Stomach (tissue), 4 donors: ENCODE data around the gene SGPP2.

ENCODE experiments used
- CTCF ChIP-seq, 7 experiments: fragments of 450-650 bp in 4 of 7; fragments of 200-600 bp in 3 of 7; sonication (generic) in 3 of 7; IDR thresholded peaks; one replicate each; pipeline ENCODE4 v1.5.1; 2016 to 2019; ENCODE audit warnings: antibody characterized with exemption in 7 of 7, control low read depth in 2 of 7, mild to moderate bottlenecking in 1 of 7
- EP300 ChIP-seq: sonication (generic); formaldehyde crosslinking; IDR thresholded peaks from one replicate; pipeline ENCODE4 v1.6.1; 2017; ENCODE audit warnings: antibody characterized with exemption
- POLR2A ChIP-seq, 4 donors: fragments of 450-650 bp; IDR thresholded peaks; one replicate each; pipeline ENCODE4 v1.6.1; 2016; ENCODE audit warnings: antibody characterized with exemption in 4 of 4, control low read depth in 2 of 4, mild to moderate bottlenecking in 1 of 4, moderate library complexity in 1 of 4

GRCh38 chr2:222603501-222603900, 179.2 kb downstream of the SGPP2 start:
- no peak for TF ChIP-seq CTCF (IDR thresholded peaks at IDR 0.05)
- no peak for TF ChIP-seq POLR2A (IDR thresholded peaks at IDR 0.05)
- no peak for TF ChIP-seq EP300
